GM18868 (cell line): ENCODE measurements around the gene DNAH17.

Experiments
- ATAC-seq: cut with Tn5 transposase; IDR thresholded peaks from one replicate; pipeline ENCODE4 v1.9.1; 2021; ENCODE audit warnings: mild to moderate bottlenecking, moderate library complexity; ENCODE audit not compliant: unreplicated experiment

Gene DNAH17

GRCh38 chr17:78499715-78500540 is 77.3 kb downstream of the DNAH17 start:
- no peak for ATAC-seq

GRCh38 chr17:78498848-78499247 is 78.3 kb downstream of the DNAH17 start:
- ATAC-seq = no peak

- ATAC-seq = no peak
These were observed 80.1 kb downstream of the DNAH17 start for GRCh38 chr17:78497115-78497540.

GRCh38 chr17:78496311-78496710 is 80.9 kb downstream of the DNAH17 start:
- ATAC-seq = no peak

- ATAC-seq = no peak
These were observed 81.6 kb downstream of the DNAH17 start for GRCh38 chr17:78495634-78496033.

GRCh38 chr17:78494696-78495330 is 82.4 kb downstream of the DNAH17 start:
- ATAC-seq = no peak

GRCh38 chr17:78493853-78494695 is 83.1 kb downstream of the DNAH17 start:
- no peak for ATAC-seq

- ATAC-seq = no peak
These were observed 83.7 kb downstream of the DNAH17 start for GRCh38 chr17:78493450-78493849.

GRCh38 chr17:78492116-78492799 is 84.9 kb downstream of the DNAH17 start:
- no peak for ATAC-seq

- ATAC-seq = no peak
These were observed 85.7 kb downstream of the DNAH17 start for GRCh38 chr17:78491236-78492115.

GRCh38 chr17:78490673-78491072 is 86.5 kb downstream of the DNAH17 start:
- ATAC-seq = no peak

GRCh38 chr17:78490156-78490555 is 87.0 kb downstream of the DNAH17 start:
- no peak for ATAC-seq

- no peak for ATAC-seq
These were observed 88.1 kb downstream of the DNAH17 start for GRCh38 chr17:78488867-78489634.

- ATAC-seq = no peak
These were observed 89.0 kb downstream of the DNAH17 start for GRCh38 chr17:78488156-78488555.

- no peak for ATAC-seq
These were observed 90.1 kb downstream of the DNAH17 start for GRCh38 chr17:78486946-78487680.

GRCh38 chr17:78486228-78486802 is 90.9 kb downstream of the DNAH17 start:
- ATAC-seq = no peak

GRCh38 chr17:78485290-78486168 is 91.7 kb downstream of the DNAH17 start:
- no peak for ATAC-seq
